GM19397 (cell line): Measurements from ENCODE around the gene MAEA.

Source experiments
- ATAC-seq: cut with Tn5 transposase; IDR thresholded peaks from one replicate; pipeline ENCODE4 v1.9.1; 2021; ENCODE audit warnings: mild to moderate bottlenecking, moderate library complexity; ENCODE audit not compliant: unreplicated experiment

MAEA gene

GRCh38 chr4:1298461-1298860, 8.8 kb downstream of the MAEA start:
- ATAC-seq = no peak

- ATAC-seq = no peak
Observed at GRCh38 chr4:1299301-1299860, 9.7 kb downstream of the MAEA start.

DNA sequence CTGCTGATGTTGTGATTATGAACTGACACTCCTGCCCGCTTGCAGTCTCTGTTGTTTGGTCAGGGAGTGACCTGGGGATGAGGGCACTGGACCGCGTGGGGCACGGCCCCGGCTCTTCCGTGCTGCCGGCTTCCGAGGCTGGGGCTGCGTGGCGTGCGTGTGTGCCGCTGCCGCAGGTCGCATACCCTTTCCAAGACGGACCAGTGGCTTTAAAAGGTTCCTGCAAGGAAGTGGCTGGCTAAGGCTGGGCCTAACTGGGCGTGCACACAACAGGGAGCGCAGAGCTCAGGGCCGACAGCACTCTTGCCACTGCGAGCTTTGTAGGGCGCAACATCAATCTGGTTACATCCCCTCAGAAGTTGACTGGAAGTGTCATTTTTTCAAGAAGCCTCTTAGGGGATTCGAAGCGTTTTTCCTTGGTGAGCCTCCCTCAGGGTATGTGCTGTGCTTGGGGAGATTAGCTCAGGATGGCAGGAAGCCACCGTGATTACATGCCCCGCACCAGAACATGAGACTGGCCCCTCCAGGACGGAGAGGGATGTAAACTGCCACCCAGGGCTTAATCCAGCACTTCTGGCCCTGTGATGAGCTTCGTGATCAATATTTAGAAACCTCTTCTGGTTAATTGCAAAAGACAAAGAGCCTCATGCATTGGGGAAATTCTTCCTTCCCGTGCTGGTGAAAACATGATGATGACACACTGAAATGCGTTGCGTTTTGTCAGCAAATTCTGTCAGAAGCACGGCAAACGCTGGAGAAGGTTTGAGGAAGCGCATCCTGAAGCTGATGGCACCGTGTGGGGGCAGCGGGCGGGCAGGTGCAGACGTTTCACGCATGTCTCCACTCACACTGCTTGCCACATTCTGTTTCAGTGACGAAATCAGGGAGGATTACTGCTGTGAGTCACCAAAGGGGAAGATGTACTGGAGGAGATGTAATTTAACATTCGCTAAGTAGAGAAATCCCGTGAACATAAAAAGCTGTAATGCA, 11.1 kb downstream of the MAEA start:
- ATAC-seq = no peak

GRCh38 chr4:1302159-1302558, 12.5 kb downstream of the MAEA start:
- no peak for ATAC-seq

- ATAC-seq = no peak
Observed at GRCh38 chr4:1305261-1305711, 15.6 kb downstream of the MAEA start.

DNA sequence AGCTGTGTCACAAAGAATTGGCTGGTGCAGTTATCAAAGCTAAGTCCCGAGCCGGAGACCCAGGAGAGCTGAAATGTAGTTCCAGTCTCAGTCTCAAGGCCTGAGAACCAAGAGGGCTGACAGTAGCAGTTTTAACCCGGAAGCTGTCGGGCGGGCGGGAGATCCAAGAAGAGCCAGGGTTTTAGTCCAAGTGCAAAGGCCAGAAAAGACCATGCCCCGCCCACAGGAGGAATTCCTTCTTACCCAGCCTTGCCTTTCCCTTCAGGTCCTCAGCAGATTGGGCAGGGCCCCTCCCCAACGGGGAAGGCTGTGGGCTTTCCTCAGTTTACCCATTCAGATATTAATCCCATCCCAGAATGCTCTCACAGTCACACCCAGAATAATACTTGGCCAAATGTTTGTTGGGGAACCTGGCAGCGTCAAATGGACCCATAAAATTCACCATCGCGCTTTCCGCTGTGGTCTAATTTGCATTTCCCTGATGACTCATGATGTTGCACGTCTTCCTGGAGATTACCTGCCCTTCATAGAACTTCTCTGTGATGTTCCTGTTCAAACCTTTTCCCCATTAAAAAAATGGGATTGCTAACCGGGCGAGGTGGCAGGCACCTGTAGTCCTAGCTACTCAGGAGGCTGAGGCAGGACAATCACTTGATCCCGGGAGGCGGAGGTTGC, 16.2 kb downstream of the MAEA start:
- ATAC-seq = no peak

DNA sequence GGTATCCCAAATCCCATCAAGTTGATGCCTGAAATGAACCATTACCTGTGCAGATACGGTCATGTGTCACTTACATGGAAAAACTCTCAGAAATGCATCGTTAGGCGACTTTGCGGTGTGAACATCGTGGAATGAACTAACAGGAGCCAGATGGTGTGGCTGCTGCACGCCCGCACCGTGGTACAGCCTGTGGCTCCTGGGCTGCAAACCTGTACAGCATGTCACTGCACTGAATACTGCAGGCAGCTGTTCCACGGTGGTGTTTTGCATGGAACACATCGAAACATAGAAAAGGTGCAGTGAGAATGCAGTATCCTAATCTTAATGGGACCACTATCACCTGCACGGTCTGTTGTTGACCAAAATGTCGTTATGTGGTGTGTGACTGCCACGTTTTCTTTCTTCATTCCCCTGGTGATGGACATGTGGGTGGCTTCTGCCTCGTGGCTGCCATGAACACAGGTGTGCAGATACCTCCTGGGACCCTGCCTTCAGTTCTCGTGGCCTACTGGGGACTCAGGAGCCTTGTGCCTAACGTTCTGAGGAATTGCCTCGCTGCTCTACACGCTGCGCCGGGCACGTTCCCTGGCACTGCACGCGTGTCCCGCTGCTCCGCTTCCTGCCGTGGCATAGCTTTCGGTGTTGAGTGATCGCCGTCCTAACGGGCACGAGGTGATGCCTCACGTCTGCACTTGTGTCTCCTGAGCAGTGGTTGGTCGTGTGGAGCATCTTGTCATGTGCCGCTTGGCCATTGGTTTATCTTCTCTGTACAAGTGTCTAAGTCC, 18.5 kb downstream of the MAEA start:
- ATAC-seq = no peak

DNA sequence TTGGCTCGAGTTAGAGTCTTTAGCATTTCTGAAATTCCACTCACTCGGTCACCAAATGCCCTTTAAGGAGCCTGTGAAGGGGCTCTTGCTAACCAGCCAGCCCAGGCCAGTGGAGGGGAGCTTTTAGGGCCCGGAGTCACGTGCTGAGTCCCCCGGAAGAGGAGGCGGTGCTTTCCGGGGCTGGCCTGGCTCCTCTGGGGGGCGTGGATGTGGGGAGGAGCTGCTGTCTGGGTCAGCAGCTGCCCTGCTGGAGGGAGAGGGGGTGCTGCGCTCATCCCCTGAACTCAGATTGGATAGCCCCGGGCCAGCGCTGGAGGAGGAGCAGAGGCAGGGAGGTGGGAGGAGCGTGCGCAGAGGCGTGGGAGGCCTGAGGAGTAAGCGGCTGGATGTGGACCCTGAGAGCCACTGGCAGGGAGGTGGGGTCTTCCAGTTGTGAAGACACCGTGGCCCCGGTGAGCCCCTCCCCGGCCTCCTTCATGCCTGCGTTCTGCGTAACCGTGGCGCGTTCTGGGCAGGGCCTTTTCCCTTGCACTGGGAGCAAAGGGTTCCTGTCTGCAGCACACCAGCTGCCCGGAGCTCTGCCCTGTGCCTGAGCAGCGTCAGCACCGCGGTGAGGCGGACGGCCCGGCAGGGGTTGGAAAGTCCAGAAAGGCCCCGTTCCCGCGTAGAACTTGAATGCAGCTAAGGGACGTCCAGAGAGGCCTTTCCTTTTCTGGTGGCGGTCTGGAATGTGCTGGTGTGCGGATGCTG, 19.7 kb downstream of the MAEA start:
- peak; percentile 89 for ATAC-seq

DNA sequence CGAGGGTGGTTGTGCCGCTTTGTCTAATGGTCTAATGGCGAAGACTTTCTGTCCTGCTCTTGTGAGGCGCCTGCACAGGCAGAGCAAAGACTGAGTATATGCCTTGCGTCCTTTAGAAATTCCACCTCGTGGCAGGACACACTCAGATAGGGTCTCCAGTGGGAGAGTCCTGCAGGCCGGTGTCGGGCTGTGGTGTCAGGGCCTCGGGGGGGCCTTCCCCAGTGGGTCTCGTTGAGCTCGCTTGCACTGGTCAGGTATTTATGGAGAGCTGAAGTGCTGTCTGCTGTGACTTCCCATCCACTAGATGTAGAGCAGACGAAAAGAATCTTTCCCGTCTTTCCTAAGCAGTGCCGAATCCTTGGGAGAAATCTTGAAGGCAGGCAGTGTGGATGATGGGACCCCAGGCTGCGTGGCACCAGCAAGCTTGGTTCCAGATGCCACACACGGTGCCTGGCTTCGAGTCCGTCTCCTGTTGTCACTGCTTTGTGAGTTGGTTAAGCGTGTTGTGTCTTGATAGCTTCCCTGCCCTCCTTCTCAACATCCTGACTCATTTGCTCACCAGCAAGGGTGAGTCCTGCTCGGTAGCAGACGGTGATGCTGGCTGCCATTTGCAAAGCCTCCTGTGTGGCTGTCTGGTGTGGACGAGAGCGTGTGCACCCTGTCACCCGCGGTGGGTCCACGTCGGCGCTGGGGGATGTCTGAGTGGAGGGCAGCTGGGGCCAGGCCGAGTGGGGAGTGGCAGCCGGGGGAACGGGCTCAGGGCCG, 20.5 kb downstream of the MAEA start:
- ATAC-seq = no peak

DNA sequence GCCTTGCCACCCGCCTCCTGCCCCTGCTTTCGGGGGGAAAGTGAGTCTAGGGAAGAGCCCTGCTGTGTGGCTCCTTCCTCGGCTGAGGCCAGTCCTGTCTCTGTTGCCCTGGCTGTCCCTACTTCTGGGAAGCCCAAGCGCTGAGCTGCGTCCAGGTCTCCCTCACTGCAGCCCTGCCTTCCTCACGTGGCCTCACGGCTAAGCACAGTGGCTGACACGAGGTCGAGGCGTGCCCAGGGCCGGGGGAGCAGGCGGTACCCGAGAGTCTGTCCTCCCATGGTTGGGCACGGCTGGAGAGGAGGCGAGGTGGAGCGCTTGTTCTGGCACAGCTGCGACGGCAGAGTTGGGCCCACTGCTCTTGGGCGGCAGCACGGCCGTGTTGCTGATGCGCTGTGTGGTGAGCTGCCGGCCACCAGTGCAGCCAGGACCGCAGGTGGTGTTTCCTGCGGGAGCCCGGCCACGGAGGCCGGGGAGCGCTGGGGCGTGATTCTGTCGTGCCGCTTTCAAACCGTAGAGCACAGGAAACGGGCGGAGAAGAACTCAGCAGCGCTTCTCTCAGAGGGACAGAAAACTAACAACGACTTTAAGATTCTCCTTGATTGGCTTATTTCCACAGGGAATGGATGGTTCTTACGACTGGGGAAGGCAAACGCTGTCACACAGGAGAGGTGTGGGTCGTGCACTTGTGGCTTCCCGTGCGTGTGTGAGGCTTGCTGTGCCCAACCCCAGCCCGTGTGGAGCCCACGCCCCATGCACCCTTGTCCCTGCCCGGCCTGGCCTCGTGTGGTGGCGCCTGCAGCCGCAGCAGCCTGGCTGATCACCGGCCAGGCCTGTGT, 21.3 kb downstream of the MAEA start:
- no peak for ATAC-seq

DNA sequence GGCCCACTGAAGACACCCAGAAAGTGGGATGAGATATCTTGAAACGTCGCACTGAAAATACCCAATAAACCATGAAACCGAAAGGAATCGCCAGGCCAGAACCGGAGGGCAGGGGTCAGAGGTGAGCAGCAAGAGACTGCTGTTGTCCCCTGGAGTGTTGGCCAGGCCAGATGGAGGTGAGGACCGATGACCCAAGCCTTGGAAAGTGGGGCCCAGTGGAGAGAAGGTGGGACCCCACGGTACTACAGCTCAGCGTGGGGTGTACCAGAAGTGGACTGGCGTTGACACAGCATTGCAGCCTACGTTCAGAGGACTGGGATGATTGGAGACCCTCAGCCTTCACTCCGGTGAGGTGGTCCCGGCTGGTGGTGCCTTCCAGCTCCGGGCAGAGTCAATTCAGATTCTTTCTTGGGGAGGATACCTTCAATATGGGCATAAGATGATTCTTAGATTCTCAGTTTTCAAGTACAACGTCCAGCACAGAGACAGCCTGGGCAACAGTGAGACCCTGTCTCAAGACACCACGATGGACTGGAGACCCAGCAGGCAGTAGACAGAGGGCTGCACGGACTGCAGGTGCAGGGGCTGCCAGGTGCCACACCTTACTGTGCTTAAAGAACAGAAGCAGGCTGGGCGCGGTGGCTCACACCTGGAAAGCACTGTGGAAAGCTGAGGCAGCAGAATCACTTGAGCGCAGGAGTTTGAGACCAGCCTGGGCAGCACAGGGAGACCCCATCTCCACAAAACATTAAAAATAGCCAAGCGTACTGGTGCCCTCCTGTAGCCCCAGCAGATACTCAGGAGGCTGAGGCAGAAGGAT, 23.3 kb downstream of the MAEA start:
- ATAC-seq = no peak

DNA sequence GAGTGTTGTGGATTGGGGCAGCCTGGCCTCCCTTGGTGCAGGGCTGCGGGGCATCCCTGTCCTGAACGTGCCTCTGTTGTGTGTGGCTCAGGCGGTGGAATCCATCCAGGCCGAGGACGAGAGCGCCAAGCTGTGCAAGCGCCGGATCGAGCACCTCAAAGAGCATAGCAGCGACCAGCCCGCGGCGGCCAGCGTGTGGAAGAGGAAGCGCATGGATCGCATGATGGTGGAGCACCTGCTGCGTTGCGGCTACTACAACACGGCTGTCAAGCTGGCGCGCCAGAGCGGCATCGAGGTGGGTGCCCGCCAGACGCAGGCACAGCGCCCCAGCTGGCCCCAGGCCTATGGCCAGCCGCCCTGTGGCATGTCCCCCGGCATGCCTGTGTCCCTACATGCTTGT, 25.6 kb downstream of the MAEA start:
- no peak for ATAC-seq

DNA sequence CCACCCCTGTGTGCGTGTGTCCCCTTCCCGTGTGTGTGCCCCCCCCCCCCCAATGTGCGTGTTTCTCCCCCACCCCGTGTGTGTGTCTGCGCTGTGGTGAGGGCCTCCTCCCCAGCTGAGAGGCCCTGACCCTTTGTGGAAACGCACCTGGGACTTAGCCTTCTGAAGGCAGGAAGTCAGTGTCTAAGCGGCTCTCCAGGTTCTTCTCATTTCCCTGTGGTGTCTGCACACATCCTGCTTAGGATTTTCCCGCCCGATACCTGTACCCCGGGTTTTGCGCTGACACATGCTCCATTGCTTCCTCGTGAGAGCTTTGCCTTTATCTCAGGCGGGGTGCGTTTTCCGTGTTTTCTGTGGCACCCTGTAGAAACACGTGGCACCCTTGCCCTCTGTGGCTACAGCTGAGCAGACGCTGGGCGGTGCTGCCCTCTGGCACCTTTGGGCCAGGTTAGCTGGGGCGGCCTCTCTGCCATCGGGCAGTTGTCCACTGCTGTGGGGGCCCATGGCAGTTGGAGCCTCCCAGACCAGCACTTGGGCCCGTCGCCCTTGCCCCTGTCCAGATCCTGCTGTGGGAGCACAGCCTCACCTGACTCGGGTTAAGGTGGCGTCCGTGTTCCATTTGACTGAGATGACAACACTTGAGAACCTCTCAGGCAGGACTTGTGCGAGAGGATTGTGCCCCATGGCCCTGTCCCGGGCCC, 26.3 kb downstream of the MAEA start:
- no peak for ATAC-seq

GRCh38 chr4:1316537-1317168, 27.0 kb downstream of the MAEA start:
- no peak for ATAC-seq

DNA sequence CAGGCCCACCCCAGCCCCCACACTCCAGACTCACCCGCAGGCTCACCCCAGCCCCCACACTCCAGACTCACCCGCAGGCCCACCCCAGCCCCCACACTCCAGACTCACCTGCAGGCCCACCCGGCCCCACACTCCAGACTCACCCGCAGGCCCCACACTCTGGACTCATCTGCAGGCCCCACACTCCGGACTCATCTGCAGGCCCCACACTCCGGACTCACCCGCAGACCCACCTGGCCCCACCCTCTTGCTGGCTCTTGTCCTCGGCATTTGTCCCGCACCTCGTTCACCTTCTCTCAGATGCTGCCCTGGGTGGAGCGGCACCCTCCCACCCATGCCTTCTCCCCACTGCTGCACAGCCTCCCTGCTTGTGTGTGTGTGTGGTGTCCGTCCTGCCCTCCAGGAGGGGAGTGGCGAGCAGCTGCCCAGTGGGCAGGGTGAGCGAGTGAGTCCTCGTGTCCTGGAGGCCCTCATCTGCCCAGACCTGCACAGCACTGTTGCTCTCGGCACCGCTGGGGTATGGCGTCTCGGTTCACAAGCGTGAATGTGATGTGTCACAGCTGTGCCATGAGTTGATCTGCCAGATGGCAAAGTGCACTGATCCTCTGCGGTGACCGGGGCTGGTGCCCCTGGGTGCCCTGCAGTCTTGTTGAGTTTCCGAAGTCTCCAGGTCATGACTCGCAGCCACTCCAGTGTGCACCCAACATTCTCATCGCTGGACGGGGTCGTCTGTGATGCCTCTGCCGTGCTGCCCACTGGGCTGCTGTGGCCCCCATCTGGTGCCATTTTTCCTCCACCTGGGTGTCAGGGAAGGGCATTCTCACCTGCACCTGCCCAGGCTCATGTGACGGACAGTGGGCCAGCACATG, 27.7 kb downstream of the MAEA start:
- no peak for ATAC-seq

DNA sequence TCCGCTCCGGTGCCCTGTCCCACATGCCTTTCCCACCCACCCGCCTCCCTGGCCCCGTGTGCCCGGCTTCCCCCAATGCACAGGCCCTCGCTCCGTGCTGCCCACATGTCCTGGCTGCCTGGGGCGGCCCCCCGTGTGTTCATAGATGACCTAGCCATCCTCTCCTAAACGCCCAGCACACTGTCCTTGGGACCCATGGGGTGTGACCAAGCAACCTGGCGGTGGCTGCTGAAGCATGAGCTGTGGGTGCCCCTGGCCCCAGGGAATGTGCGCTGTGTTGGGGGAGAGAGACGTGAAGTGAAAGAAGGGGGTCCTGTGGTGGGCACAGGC, 28.3 kb downstream of the MAEA start:
- no peak for ATAC-seq
